NCI-H146 treated with DMSO at 0.1 percent for 48 hours (cell line): ENCODE results near the gene HDAC9.
"Not testable (repeated sequence)": the region's sequence is repeated elsewhere in the genome, so short reads cannot be mapped to it uniquely, and the experiment has no call there.

Source experiments
- DNase-seq: peaks from one replicate; lab custom pipeline; 2025; ENCODE audit not compliant: unreplicated experiment; lab: John Stamatoyannopoulos, UW

HDAC9 gene

DNA sequence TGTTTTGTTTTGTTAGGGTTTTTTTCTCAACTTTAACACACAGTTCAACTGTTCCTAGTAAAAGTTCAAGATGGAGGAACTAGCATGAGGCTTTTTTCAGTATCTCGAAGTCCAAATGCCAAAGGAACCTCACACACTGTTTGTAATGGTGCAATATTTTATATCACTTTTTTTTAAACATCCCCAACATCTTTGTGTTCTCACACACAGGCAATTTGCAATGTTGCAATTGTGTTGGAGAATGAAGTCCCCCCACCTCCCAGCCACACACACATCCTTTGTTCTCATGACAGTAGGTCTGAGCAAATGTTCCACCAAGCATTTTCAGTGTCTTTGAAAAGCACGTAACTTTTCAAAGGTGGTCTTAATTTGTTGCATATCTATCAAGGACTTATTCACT is 501.0 kb downstream of the HDAC9 start:
- DNase-seq = no peak

DNA sequence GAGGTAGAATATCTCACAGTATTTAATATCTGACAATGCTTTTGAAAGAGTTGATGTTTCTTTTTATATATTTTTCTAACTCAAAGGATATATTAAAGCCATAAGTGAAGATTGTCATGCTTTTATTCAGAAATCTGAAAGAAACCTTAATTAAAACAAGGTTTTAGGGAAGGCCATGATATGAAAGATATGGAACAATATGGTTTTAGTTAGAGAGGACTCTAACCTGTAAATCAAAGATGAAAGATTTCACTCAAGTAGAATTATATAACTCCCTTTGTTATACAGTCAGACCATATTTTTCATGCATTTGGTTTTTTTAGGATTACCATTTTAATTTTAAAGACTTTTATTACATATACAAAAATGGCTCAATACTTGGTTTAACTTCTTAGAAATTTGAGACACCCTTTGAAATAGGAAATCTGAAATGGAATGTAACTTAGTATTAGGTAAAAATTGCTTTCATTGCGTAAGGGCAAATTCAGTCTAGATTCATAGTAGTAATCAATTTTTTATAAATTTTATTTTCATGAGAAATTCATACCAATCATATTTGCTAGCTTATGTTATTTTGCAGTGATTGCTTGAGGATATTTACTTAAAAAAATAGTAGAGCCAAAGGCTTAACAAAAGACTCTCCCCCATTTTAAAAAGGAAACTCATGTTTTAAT is 502.1 kb downstream of the HDAC9 start:
- no peak for DNase-seq

- DNase-seq = no peak
Observed at GRCh38 chr7:19000410-19000809, 504.9 kb downstream of the HDAC9 start.

DNA sequence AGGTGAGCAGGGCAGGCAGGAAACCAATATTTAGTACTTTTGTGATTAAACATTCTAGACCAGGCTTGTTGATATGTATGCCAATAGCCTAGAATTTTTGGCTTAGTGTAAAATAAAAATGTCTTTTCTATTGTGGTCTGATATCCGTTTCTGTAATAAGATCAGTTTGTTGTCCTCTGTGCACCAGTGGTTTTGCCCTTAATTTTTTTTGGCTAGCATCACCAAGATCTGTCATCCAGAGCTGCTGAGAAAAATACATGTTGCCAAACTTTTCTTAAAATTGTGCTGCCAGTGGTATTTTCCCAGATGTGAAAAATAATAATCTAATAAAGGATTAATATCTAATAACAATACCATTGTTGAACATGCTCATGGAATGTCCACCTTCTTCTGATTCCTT is 506.3 kb downstream of the HDAC9 start:
- DNase-seq = no peak

- DNase-seq = no peak
Observed at GRCh38 chr7:19009241-19009935, 513.8 kb downstream of the HDAC9 start.

- DNase-seq = no peak
Observed at GRCh38 chr7:19009936-19010280, 514.4 kb downstream of the HDAC9 start.

GRCh38 chr7:19011212-19011611 is 515.7 kb downstream of the HDAC9 start:
- DNase-seq = no peak

GRCh38 chr7:19015098-19015497 is 519.5 kb downstream of the HDAC9 start:
- no peak for DNase-seq

- DNase-seq = no peak
Observed at GRCh38 chr7:19016140-19016539, 520.6 kb downstream of the HDAC9 start.

DNA sequence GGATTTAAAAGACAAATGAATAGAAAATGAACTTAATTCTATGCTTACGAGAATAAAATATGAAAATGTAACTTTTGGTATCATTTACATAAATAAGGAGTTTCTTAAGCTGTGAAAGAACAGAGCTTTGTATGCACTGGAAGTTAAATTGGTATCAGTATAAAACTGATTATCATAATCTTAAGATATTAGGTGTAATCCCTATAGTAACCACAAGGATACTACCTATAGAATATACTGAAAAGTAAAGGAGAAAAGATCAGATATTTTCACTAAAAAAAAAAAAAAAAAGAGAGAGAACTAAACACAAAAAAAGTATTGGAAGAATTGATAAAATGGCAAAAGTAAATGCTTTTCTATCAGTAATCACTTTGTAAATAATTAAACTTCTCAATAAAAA is 521.8 kb downstream of the HDAC9 start:
- DNase-seq = no peak

- no peak for DNase-seq
Observed at GRCh38 chr7:19020062-19020461, 524.5 kb downstream of the HDAC9 start.

- DNase-seq = no peak
Observed at GRCh38 chr7:19020711-19021110, 525.2 kb downstream of the HDAC9 start.

- no peak for DNase-seq
Observed at GRCh38 chr7:19023477-19023876, 527.9 kb downstream of the HDAC9 start.

GRCh38 chr7:19024261-19024660 is 528.7 kb downstream of the HDAC9 start:
- no peak for DNase-seq

DNA sequence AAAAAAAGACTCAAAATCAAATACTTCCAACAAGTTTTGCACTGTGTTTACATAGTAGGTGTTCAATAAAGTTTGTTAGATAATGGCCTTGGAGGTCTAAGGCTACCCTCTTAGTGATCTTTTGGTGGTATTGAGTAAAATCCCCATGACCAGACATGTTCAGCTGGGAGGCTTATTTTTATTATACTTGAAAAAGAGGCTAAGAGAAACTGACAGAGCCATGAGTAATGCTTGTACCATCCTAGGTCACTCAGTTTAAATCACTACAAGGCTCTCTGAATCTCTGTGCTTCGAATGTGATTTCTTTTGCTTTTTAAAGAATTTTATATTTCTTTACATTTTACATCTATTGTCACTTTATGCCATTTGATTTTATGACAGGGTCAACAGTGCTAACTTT is 531.3 kb downstream of the HDAC9 start:
- no peak for DNase-seq

DNA sequence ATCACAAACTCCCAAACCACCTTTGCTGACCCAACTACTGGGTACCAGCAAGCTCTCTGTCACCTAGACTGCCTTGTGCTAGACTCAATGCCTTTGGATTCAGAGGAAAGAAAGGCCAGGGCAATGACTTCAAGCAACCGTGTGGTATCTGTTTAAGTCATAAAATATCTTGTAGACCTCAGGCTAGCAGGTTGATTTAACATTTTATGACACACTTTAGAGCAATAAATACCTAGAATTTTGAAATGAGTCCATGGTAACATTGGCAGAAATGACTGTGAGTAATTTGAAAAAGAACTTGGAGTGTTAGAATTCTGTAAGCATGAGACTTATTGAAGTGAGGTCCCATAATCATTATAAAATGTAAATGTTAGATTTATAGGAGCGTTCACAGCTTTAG is 534.7 kb downstream of the HDAC9 start:
- DNase-seq = no peak

DNA sequence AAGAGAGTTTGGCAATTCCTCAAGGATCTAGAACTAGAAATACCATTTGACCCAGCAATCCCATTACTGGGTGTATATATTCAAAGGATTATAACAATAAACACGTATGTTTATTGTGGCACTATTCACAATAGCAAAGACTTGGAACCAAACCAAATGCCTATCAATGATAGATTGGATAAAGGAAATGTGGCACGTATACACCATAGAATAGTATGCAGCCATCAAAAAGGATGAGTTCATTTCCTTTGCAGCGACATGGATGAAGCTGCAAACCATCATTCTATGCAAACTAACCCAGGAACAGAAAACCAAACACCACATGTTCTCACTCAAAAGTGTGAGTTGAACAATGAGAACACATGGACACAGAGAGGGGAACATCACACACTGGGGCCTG is 537.4 kb downstream of the HDAC9 start:
- not testable (repeated sequence) for DNase-seq

- no peak for DNase-seq
Observed at GRCh38 chr7:19051767-19052375, 556.3 kb downstream of the HDAC9 start.
